HCT116 (cell line): ENCODE measurements around the gene COG1.

ENCODE experiments used
- POLR2AphosphoS5 ChIP-seq: IDR thresholded peaks from 2 replicates; pipeline ENCODE4 v1.6.1; 2011; ENCODE audit warnings: mild to moderate bottlenecking, low read depth, low read length, moderate library complexity
- SP1 ChIP-seq: IDR thresholded peaks from 2 replicates; pipeline ENCODE4 v1.6.1; 2012; ENCODE audit warnings: low read depth

DNA sequence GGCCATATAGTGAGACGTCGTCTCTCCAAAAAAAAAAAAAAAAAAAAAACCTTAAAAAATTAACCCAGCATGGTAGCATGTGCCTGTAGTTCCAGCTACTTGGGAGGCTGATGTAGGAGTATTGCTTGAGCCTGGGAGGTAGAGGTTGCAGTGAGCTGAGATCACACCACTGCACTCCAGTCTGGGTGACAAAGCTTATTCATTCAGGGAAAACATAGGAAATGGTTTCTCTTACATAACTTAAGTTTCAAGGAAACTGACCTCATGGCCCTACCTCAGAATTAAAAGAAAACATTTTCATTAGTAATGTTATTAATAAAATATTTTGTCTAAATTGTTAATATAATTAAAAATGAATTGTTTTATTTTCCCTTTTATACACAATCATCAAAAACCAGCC is 31.4 kb downstream of the COG1 start:
- TF ChIP-seq SP1 (no peak), POLR2AphosphoS5 (no peak)
